Fibroblast of villous mesenchyme (primary cell): ENCODE measurements around the gene PTPN22. TPM values are rescaled to one million over a fixed set of nuclear protein-coding genes. Genes with fewer than 3 reads are reported as not detected.
A peak's percentile ranks its signal among the peaks of the same experiment; 100 is the strongest.

Experiments used
- DNase-seq: peaks from one replicate; pipeline ENCODE4 v3.0.0-alpha.2; 2010; ENCODE audit warnings: low read depth
- H3K4me3 ChIP-seq: 2 replicates; pipeline ENCODE4 v1.5.1; 2011; ENCODE audit warnings: low read depth, mild to moderate bottlenecking, low read length
- total RNA-seq: library from RNA; depleted of rRNA; stranded (reverse); fragments of >200 nt; gene quantifications from 2 replicates; pipeline ENCODE4 v1.2.3, GENCODE V29; 2012
- TF ChIP-seq, protein P1 (sequence below): IDR thresholded peaks from 2 replicates; pipeline ENCODE4 v1.5.1; 2012; ENCODE audit warnings: low read depth, mild to moderate bottlenecking, low read length; ENCODE audit not compliant: insufficient read depth

PTPN22 gene
- total RNA-seq, 1 donor, result 0.86 TPM

GRCh38 chr1:113912594-113913311, 41.2 kb upstream of the PTPN22 start:
- TF ChIP-seq, protein P1, sequence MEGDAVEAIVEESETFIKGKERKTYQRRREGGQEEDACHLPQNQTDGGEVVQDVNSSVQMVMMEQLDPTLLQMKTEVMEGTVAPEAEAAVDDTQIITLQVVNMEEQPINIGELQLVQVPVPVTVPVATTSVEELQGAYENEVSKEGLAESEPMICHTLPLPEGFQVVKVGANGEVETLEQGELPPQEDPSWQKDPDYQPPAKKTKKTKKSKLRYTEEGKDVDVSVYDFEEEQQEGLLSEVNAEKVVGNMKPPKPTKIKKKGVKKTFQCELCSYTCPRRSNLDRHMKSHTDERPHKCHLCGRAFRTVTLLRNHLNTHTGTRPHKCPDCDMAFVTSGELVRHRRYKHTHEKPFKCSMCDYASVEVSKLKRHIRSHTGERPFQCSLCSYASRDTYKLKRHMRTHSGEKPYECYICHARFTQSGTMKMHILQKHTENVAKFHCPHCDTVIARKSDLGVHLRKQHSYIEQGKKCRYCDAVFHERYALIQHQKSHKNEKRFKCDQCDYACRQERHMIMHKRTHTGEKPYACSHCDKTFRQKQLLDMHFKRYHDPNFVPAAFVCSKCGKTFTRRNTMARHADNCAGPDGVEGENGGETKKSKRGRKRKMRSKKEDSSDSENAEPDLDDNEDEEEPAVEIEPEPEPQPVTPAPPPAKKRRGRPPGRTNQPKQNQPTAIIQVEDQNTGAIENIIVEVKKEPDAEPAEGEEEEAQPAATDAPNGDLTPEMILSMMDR, result no peak
- peak; percentile 66 for DNase-seq
- H3K4me3 ChIP-seq, result no peak overlapping the region

DNA sequence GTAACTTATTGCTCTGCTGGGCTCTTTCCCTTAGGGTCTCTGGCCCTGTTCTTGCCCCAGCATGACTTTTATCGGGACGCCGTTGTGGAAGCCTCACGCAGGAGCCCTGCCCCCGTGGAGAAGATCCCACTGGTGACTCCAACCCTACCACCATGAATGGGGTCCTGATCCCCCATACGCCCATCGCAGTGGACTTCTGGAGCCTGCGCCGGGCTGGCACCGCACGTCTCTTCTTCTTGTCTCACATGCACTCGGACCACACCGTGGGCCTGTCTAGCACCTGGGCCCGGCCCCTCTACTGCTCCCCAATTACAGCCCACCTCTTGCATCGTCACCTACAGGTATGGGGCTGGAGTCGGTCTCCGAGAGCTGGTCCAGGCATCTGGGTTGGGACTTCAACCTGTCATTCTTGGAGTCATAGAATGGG, 33.9 kb upstream of the PTPN22 start:
- no peak for DNase-seq
- TF ChIP-seq, protein P1, result no peak
- peak overlapping the region; percentile 68 for H3K4me3 ChIP-seq

GRCh38 chr1:113904674-113905434, 33.3 kb upstream of the PTPN22 start, which contains the start of the genes AP4B1 and DCLRE1B:
TSS of gene AP4B1 (minus strand) at chr1:113904799. CDS start at chr1:113904717, 82 bp downstream.
TSS of gene DCLRE1B (plus strand) at chr1:113905326. CDS start at chr1:113905587, 261 bp downstream.
- H3K4me3 ChIP-seq, result peak within 1 kb of the TSS; percentile 68
- TF ChIP-seq, protein P1, result peak; percentile 60
- DNase-seq, result peak; percentile 100

DNA sequence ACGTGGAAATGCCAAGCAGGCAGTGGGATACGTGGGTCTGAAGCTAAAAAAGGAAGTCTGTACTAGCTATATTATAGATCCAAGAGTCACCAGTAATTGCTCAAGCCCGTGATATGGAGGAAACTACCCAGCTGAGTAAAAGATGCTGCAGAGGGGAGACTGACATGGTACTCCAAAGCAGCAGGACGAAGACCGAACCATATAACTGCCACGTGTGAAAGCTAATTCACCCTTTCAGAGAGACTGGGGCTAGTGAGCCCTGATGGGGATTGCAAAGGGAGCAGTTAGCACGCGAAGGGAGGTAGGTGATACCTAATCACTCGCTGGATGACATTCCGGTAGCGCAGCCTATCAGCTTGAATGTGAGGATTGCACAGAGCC, 32.8 kb upstream of the PTPN22 start:
- no peak for DNase-seq
- TF ChIP-seq, protein P1, result no peak
- H3K4me3 ChIP-seq, result peak overlapping the region; percentile 68

DNA sequence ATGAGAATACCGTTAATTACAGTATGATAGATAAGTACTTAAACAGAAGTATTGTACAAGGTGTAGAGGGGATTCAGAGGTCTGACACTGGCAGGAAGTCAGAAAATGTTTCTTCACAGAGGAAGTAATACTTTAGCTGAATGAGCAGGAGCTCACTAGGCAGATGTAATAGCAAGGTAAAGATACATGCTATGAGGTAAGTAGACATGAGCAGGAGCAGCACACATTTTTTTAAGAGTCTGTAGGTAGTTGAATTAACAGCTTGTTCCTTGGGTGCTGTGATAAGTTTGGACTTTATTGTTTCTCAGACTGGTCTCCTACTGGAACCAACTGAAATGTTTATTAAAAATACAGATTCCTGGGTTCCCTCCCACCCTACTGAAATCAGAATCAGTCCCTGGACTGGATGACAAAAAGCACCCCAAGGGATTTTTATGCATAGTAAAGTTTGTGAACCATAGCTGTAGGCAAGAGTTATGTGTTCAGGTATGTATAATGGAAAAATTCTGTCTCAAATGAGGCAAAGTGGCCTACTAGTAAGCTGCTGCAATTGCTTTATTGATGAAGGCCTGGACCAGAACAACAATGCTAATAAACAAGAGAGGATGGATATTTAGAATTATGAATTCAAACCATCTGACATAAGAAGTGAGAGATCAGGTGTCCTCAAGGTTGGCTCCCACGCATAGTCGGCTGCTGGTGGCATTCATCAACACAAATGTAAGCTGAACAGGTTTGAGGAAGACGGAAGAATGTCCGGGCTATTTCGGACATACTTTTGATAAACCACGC, 32.2 kb upstream of the PTPN22 start:
- peak overlapping the region; percentile 68 for H3K4me3 ChIP-seq
- TF ChIP-seq, protein P1, result no peak
- no peak for DNase-seq

DNA sequence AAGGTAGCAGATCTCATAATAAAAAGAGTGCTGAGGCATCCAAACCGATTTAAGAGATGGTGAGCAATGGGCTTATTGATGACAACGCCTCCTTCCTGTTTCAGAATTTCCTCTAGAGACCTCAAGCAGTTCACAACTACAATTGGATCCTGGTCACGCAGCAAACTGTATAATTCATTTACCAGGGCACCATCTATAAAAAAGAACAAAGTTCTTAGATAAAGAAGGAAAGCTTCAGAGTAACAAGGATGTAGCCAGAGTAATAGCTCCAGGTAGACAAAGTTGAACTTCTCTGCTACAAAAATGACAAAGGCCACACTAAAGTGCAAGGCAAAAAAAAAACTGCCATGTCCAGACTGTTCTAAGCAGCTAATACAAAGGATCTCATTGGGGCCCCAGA, 29.7 kb upstream of the PTPN22 start:
- TF ChIP-seq, protein P1, result no peak
- no peak overlapping the region for H3K4me3 ChIP-seq
- DNase-seq, result no peak
